CD4-positive, alpha-beta T cell treated with Interleukin-17A for 1 hour (primary cell): ENCODE results near the gene CRTC1.

Experiments used
- DNase-seq: peaks from one replicate; pipeline ENCODE4 v3.0.0-alpha.2; 2020

CRTC1 gene

DNA sequence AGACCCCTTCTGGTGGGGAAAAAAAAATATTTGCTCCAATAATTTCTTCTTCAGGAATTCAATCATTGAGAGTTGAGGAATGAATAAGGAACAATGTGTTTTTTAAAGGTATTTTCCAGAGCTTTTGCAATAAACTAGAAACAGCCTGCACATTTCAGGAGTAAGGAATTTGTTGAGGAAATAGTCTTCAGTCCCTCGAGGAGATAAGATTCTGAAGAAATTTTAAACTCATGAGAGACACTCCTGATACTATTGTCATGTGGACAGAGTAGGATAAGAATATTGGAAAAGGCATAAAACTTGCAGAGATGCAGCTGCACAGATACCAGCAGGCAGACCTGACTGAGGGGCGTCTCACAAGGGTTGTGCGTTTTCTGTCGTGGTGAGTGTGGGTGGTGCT, 71.0 kb downstream of the CRTC1 start:
- no peak for DNase-seq

DNA sequence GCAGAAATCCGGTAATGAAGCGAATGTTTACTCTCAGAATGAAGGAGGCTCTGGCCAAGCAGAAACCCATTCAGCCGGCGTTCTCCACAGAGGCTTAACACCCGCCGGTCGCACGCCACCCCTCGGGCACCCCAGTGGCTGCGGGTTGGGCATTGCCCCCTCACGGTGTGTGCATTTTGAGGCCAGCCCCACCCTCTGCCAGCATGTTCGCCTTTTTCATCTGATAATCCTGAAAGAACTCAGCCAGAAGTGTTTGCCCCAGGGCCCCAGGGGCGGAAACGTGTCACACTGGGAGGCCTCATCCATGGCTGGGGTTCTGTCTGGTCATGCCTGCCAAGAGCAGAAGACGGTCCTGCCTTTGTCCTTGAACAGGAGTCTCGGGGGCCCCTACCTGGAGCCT, 73.4 kb downstream of the CRTC1 start:
- DNase-seq: no peak

DNA sequence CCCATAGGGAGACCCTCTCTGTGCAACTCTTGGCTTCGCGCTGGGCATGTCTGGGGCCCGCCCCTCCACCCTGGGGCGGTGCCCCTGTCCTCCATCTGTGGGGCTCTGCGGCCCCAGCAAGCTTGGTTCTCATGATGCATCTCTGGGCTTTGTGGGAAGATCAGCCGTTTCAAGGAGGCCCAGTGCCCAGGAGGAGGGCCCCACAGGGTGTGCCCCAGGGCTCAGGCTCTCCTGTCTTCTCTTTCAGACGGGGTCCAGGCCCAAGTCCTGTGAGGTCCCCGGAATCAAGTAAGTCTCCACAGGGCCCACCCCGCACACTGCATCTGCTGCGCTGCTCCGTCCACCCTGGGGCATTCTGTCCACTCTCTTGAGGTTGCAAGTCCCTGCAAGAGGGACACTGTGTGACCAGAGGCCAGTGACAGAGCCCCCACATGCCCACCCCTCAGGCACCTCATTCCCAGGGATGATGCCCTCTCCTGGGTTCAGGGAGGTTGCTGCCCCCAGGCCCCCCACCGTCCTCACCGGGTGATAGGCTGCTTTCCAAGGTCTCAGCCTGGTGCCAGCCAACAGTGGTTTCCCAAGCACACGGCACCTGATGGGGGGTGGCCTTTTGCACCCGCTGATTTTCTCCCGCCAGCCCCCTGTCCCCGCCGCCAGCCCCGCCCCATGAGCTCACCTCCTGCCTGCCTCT, 76.0 kb downstream of the CRTC1 start:
- no peak for DNase-seq

DNA sequence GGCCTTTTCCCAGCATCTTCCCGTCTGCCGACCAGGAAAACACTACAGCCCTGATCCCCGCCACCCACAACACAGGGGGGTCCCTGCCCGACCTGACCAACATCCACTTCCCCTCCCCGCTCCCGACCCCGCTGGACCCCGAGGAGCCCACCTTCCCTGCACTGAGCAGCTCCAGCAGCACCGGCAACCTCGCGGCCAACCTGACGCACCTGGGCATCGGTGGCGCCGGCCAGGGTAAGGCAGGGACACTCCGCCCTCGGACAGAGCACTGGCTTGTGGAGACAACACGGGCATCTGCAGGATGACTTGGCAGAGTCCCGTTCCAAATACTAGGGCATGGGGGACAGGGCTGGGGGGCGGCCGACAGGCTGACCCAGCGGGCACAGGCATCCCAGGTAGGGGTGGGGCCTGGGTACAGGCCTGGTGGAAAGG, 76.5 kb downstream of the CRTC1 start:
- DNase-seq: no peak

DNA sequence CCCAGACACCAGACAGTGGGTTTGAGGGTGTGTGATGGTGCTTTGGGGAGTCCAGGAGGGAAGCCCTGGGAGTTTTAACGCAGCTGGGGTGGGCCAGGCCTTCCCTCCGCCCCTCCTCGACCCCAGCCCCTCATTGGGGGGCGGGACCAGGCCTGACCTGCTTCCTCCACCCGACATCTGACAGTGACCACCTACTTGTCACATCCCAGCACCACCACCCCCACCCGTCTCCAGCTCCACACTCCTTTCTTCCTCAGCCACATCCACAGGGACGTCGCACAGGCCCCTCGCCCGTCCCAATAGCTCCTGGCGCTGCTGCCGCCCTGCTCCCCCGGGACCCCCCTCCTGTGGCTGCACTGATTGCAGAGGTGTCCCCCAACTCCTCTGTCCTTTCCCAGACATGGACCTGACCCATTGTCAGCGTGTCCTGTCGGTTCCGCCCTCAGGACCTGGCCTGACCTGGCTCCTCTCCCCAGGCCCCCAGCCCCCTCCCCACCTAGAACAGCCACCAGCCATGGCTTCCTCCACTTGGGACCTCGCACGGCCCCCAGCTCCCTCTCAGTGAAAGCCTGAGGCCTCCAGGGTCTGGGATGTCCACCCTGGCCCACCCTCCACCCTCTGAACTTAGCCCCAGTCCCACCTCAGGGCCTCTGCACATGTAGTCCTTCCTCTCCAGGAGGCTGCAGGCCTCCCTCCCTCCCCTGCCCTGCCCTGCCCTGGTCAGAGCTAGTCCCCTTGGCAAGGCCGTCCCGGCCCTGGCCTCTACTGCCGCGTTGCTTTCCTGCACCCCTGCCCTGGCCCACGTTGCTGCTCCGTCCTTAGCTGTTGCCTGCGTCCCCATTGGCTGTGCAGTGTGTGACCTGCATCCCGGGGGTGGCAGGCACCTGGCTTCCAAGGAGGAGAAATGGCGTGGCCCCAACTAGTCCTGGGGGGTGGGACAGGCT, 77.2 kb downstream of the CRTC1 start:
- DNase-seq: no peak

DNA sequence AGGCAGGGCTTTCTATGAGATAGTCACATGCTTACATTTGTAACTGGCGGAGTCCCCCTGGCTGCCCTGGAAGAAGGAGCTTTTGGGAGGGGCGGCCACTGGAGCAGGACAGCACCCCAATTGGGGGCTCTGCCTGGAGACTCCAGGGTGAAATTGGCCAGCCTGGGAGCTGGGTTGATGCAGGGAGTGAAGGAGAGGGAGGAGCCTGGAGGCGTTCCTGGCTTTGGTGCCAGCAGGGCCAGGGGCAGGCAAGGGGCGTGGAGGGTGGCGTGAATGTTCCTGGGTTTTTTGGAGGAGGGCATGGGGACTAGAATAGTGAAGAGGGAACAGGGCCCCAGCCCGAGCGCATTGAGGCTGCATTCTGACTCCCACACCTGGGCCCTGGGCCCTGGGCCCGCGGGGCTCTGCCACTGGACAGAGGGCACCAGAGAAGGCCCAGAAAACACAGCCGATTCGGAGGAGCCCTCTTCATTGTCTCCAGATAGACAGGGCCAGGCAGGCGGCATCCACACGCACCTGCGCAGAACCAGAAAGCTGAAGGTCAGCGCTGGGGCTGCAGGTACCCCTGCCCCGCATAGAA, 78.1 kb downstream of the CRTC1 start:
- DNase-seq: no peak

DNA sequence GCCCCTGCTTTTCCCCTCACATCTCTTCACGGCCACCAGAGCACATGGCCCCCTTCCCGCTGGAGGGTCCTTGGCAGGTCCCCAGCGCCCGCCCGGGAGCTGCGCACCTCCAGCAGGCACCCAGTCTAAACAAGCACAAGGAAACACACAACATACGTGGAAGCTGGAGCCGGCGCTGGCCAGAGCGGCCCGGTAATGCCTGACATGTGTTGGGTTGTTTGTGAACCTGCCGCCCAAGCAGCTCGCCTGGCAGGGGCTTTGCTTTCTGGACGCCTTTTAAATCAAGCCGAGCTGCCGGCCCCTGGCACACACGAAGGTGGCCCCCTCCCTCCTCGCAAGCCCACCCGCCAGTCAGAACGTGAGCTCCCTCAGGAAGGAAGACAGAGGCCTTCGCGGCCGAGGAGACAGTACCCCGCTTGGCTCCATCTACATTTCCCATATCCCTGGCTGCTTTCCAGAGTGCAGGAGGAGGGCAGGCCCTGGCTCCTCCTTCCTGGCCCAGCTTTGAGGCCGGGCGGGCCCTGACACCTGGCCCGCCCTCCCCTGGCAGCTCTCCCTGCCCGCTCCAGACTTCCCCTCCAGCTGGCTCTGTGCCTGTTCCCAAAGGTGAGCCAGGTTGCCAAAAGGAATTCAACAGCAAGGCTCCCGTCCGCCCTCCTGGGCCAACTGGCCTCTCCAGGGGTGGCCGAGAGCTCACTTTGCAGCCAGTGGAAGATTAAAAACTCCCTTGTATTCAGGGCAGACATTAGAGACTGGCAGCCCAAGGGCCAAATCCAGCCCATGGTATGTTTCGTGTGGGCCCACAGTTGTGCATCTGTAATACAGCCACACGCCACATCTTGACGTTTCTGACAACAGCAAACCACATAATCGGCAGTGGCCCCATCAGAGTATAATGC, 78.9 kb downstream of the CRTC1 start:
- DNase-seq: no peak

DNA sequence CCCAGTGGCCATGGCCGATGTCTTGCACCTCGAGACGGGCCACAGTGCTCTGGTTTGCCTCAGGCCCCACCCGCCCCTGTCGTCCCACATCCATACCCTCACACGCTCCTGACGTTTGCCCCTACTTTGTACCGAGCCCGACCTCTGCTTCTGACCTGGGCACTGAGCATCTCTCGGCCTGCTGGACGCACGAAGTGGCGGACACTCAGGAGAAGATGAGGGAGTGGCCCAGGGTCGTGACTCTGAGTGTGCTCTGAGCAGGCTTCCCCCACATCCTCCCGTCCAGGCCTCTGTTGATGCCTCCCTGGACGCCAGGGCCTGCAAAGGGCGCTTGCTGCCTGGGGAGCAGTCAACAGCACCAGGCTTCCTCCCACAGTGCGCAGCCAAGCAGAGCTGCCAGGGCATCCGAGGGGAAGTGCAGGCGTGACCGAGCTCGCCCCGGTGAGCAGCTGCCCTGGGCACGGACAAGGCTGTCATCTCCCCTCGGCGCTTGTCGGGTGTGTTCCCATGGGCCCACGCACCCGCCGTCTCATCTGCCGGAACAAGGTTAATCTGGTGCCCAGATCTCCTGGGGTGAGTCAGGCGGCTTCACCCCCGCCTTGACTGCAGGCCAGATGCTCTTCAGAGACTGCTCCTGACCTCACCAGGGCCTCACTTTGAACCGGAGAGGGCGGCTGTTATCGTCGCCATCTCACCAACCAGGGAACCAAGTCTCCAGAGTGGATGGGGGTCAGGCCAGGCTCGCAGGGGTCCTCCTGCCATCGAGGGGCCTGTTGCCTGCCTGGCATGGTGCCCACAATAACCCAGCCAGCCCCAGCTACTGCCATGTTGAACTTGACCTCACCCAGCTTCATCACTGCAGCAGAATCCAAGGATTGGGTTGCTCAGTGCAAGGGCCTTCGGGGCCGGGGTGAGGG, 80.5 kb downstream of the CRTC1 start:
- DNase-seq: no peak

DNA sequence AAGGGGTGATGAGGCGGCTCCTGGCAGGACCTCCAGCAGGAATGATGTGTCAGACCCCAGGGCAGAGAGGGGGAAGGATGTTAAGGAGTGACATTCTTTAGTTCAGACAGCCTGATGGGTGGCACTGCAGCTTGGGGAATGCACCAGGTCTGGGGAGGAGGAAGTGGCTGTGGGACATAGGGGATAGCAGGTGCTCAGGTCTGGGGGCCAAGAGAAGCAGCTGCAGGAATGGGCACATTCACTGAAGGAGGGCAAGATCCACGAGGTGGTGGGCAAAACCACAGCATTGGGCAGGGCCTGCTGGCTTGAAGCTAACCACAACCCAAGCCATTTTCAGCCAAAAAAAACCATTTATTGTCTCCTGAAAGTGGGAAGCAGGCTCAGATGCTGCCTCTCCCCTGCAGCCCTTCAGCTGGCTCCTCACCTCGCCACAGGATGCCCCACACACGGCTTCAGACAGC, 81.1 kb downstream of the CRTC1 start:
- no peak for DNase-seq

DNA sequence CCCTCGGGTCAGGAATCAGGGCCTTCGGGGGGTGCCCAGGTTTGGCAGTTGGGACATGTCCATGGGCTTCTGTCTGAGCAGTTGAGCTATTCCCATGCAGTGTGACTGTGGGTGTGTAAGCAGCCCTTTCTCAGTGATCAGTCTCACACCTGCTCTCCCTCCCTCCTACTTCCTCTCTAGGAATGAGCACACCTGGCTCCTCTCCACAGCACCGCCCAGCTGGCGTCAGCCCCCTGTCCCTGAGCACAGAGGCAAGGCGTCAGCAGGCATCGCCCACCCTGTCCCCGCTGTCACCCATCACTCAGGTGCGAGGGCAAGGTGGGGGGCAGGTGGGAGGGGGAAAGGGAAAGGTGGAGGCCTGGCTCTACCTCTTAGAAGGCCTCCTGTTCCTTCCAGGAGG, 81.7 kb downstream of the CRTC1 start:
- no peak for DNase-seq

DNA sequence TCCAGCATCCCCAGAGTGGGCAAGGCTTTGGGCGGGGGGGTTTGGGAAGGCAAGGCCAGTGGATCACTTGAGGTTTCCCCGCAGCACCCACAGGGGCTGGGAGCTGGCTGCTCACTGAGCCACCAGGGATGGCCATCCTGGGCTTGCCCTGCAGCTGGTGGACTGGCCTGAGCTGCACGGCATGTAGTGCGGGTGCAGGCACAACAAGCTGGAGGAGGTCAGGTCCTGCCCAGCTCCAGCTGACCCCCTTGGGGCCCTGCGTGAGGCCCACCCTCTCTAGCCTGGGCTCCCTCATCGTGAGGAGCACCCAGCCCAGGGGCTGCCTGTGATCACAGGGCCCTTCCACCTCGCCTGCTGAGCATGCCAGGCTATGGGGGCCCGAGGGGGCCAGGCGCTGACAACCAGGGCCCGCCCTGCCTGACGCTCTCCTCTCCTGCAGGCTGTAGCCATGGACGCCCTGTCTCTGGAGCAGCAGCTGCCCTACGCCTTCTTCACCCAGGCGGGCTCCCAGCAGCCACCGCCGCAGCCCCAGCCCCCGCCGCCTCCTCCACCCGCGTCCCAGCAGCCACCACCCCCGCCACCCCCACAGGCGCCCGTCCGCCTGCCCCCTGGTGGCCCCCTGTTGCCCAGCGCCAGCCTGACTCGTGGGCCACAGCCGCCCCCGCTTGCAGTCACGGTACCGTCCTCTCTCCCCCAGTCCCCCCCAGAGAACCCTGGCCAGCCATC, 84.7 kb downstream of the CRTC1 start:
- no peak for DNase-seq

DNA sequence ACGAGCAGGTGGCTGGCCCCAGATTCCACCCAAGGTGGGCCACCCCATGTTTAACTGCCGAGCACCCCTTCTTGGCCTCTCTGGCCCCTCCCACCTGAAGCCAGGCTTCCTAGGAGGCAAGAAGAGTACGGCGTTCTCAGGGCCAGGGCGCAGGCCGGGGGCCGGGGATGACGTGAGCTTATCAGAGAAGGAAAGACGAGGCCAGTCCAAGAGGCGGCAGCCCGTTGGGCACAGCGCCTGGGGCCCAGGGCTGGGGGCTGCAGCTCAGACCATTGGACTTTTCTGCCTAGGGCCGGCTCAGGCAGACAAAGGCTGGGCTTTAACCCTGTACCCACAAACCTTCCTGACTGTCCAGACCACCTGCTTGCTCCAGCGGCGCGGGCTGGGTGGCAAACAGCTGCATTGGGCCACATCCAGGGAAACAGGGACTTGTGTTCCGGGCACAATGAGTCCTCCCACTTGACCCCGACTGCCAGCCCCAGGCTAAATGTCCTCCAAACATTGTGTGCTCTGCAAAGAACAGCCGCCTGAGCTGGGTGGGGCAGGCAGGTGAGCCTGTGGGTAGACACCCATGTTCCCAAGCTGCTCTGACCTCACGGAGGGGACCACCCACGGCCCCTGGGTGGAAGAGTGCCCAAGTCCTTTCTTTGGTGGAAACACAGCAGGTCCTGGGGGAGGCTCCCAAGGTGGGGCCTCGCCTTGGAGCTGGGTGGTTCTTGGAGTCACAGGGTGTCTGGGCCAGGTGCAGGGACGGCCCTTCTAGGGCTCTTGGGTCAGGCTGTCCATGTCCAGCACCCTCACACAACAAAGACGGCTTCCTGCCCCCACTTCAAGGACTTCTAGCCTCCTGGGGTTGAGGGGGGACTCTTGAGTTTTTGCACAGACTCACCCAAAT, 85.8 kb downstream of the CRTC1 start:
- DNase-seq: no peak

DNA sequence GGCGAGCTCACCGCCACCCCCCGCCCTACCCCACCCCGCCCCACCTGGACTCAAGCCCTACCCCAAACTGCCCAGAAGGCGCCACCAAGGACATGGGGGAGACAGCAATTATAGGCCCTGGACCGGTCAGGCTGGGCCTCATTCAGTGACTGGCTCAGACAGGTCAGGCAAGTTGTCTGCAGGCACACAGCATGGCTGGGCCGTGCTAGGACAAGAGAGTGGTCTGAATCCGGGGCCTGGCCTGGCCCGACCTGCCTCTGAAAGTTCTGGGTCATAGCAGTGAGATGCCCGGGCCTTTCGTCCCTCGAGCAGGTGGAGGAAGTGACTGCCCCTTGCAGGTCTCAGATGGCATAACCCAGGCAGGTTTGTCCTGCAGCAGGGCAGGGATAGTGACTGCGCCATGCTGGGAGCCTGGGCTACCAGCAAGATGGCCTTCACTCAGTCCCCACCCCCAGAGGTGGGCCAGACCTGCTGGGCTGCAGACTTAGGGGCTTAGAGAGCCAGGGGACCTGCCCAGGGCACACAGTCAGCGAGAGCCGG, 86.6 kb downstream of the CRTC1 start:
- no peak for DNase-seq

DNA sequence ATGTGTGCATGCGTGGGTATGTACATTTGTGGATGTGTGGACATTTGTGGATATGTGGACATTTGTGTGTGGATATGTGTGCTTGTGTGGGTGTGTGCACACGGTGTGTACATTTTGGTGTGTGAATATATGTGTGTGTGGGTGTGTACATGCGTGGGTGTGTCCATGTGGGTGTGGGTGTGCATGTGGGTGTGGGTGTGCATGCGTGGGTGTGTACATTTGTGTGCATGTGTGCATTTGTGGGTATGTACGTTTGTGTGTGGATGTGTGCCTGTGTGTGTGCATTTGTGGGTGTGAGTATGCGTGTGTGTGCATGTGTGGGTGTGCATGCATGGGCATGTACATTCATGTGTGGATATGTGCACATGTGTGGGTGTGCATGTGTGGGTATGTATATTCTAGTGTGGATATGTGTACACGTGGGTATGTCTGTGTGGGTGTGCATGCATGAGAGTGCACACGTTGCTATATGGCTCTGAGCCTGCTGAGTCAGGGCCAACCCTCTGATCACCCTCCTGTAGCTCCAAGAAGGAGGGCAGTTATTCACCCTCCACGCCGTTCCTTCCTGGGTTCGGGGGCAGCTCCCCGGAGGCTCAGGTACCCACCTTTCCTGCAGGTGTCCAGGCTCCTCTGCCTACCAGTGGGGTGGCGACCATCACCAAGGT, 87.3 kb downstream of the CRTC1 start:
- DNase-seq: no peak

DNA sequence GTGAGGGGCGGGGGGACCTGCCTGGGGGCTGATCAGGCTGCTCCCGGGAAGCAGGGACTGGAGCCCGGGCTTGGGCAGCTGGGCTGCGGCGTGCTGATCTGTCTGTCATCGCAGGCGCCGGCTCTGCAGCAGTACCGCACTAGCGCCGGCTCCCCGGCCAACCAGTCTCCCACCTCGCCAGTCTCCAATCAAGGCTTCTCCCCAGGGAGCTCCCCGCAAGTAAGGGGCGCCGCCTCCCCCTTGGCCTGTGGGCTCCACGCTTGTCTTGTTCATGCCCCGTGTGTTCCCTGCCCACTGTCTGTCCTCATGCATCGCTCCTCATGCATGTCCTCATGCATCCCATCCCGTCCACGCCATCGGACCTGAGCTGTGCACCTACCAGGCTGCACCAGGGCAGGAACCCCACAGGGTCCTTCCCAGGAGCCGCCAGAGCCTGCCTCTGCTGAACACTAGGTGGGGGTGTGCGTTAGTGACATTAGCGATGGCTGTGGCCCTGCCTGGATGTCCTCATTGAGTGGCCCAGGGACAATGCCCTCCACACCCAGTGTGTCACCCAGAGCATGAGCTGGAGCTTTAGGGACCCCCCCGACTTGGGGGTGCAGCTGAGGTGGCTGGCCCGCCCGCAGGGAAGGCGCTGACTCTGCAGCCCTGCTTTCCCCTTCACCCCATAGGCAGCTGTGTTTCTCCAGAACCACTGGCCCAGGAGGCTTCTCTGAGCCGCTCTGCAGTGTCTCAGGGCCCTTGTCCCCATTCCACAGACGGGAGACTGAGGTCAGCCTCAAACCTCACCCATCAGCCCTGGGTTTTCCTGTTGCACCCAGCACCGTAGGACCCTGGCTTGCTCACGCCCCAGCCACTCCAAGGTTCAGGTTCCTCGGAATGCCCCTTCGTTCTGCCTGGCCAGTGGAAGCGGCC, 88.1 kb downstream of the CRTC1 start:
- DNase-seq: no peak

DNA sequence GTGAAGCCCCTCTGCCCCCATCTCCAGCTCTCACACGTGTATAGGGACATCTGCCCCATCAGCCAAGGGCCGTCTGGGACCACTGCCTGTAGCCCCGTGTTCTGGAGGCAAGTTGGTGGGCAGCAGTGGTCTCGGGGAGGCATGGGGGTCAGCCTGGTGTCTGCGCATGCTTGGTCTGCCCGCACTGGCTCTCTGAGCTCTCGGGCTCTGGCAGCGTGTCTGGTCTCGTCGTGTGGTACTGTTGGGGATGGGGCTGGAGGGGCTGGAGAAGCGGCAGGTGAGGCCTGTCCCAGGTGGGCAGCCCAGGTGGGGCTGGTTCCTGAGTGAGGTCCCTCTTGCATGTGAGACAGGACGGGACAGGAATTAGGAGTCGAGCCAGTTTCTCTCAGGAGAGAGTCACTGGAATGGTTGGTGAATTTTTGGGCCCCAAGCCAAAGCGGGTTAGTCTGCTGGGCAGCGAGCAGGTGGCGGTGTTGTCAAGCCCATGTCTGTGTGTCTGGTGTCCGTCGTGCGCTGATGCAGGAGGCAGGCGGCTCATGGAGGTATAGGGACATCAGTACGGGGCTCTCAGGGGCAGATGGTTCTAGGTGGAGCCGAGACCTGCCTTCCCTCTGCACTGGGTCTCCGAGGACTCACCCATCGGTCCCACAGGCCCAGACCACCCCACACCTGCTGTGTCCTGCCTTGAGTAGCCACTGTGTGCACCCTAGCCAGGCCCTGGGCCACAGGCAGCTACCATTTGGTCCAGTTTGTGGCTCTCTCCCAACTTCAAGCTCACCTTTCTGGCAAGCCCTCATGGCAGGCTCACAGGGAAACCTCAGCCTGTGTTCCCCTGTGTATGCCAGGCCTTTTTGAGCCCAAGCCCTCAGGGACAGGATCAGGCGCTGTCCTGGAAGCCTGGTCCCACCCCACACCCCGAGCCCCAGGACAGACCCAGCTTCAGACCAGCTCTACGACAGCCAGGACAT, 89.4 kb downstream of the CRTC1 start:
- DNase-seq: no peak

DNA sequence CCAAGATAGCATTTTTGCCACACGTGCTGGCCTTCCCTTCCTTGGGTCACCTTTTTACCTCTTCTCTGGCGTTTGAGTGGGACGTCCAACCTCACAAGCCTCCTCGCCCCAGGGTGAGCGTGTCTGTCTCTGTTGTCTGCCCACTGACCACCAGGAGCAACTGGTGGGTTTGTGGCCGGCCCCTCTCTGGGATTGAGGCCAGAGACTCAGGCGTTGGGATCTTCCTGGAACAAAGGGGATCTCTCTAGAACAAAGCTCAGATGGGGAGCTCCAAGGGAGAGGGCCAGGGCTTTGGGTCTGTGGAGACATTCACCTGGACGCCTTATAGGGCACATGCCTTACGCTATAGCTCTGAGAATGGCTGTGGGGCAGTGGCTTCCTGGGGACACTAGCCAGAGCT, 90.2 kb downstream of the CRTC1 start:
- DNase-seq: no peak
